Measurements from ENCODE around the gene STOML3. TPM values are rescaled to one million over a fixed set of nuclear protein-coding genes. Genes with fewer than 3 reads are reported as not detected.

The STOML3 gene
- total RNA-seq, 4 donors from 2014 or later = not detected

- WGBS, 2 donors = 88 to 100% methylated on average over 1 of the region's 1 CpG
- no peaks in the 10 kb centered on the region for H3K9me3 ChIP-seq
These were observed 41.5 kb upstream of the STOML3 start for GRCh38 chr13:39032150-39032549.

GRCh38 chr13:39025433-39025839, 34.8 kb upstream of the STOML3 start:
- Histone ChIP-seq H3K9me3 (no peaks in the 10 kb centered on the region), H3K27ac (no peak overlapping the region), H3K36me3 (peaks cover 7 to 90% (median 20%) of the 10 kb centered on the region in 3 donors), H3K4me1 (peaks cover 0 to 15% (median 0%) of the 10 kb centered on the region in 3 donors), H3K4me3 (no peak overlapping the region), H3K27me3 (no peaks in the 10 kb centered on the region)
- intact Hi-C loops (cut with DNase I) = no loop called here
- no peak for DNase-seq
- 61 to 75% methylated on average over 2 of the region's 2 CpGs for WGBS, 2 donors
- TF ChIP-seq POLR2A (IDR thresholded peaks at IDR 0.05) = no peak
- TF ChIP-seq CTCF (IDR thresholded peaks at IDR 0.05) = no peak

More at GRCh38 chr13:39032150-39032549, 41.5 kb upstream of the STOML3 start:
- no peak for TF ChIP-seq CTCF (IDR thresholded peaks at IDR 0.05)
- no peak for TF ChIP-seq POLR2A (IDR thresholded peaks at IDR 0.05)
- H3K4me3 ChIP-seq = no peak overlapping the region
- no peak overlapping the region for H3K27ac ChIP-seq
- DNase-seq = no peak
- no peaks in the 10 kb centered on the region for H3K27me3 ChIP-seq
- intact Hi-C loops (cut with DNase I) = no loop called here
- H3K36me3 ChIP-seq = peaks cover 0 to 33% (median 3%) of the 10 kb centered on the region in 3 donors
- peaks cover 5 to 34% (median 20%) of the 10 kb centered on the region in 3 donors for H3K4me1 ChIP-seq

- Histone ChIP-seq H3K27ac (peak overlapping the region in 1 of 4 donors; percentile 5), H3K4me1 (peaks cover 0 to 15% (median 0%) of the 10 kb centered on the region in 3 donors), H3K9me3 (no peaks in the 10 kb centered on the region), H3K27me3 (no peaks in the 10 kb centered on the region), H3K36me3 (peaks cover 6 to 83% (median 20%) of the 10 kb centered on the region in 3 donors), H3K4me3 (no peak overlapping the region)
- intact Hi-C loops (cut with DNase I) = no loop called here
- no peak for DNase-seq
- TF ChIP-seq CTCF (IDR thresholded peaks at IDR 0.05) (no peak), POLR2A (IDR thresholded peaks at IDR 0.05) (no peak)
These were observed 33.1 kb upstream of the STOML3 start for GRCh38 chr13:39023761-39024160.

- H3K4me1 ChIP-seq = peaks cover 0 to 15% (median 0%) of the 10 kb centered on the region in 3 donors
- H3K4me3 ChIP-seq = no peak overlapping the region
- peaks cover 6 to 79% (median 20%) of the 10 kb centered on the region in 3 donors for H3K36me3 ChIP-seq
- TF ChIP-seq POLR2A (IDR thresholded peaks at IDR 0.05) = no peak
- no peak for TF ChIP-seq CTCF (IDR thresholded peaks at IDR 0.05)
- DNase-seq = no peak
- no peaks in the 10 kb centered on the region for H3K27me3 ChIP-seq
- intact Hi-C loops (cut with DNase I) = no loop called here
- H3K27ac ChIP-seq = peak overlapping the region in 1 of 4 donors; percentile 5
- WGBS, 2 donors = 80 to 94% methylated on average over 2 of the region's 2 CpGs
- H3K9me3 ChIP-seq = no peaks in the 10 kb centered on the region
These were observed 32.7 kb upstream of the STOML3 start for GRCh38 chr13:39023316-39023715.

GRCh38 chr13:39020853-39021462, 30.3 kb upstream of the STOML3 start:
- H3K27ac ChIP-seq = no peak overlapping the region
- no peak overlapping the region for H3K4me3 ChIP-seq
- H3K36me3 ChIP-seq = peaks cover 6 to 78% (median 20%) of the 10 kb centered on the region in 3 donors
- DNase-seq = no peak
- WGBS, 2 donors = 80 to 84% methylated on average over 3 to 4 of the region's 4 CpGs
- intact Hi-C loops (cut with DNase I) = no loop called here
- TF ChIP-seq POLR2A (IDR thresholded peaks at IDR 0.05) (no peak), CTCF (IDR thresholded peaks at IDR 0.05) (no peak)
- peaks cover 0 to 15% (median 0%) of the 10 kb centered on the region in 3 donors for H3K4me1 ChIP-seq
- H3K27me3 ChIP-seq = no peaks in the 10 kb centered on the region
- no peaks in the 10 kb centered on the region for H3K9me3 ChIP-seq

All from esophagus squamous epithelium (tissue), 5 donors.